Osteocyte (in vitro differentiated cells): ENCODE results near the gene TXNDC11. TPM values are rescaled to one million over a fixed set of nuclear protein-coding genes. Genes with fewer than 3 reads are reported as not detected.

ENCODE experiments used
- DNase-seq: peaks from one replicate; pipeline ENCODE4 v3.0.0; 2021; ENCODE audit warnings: mixed read lengths; ENCODE audit not compliant: unreplicated experiment; ENCODE audit errors: extremely low spot score
- H3K27ac Mint-ChIP-seq: one replicate; pipeline ENCODE4 v1.8.0; 2021; ENCODE audit warnings: mild to moderate bottlenecking, mixed read lengths; ENCODE audit not compliant: unreplicated experiment
- H3K27me3 Mint-ChIP-seq: one replicate; pipeline ENCODE4 v1.8.0; 2021; ENCODE audit warnings: mixed read lengths; ENCODE audit not compliant: unreplicated experiment
- H3K36me3 Mint-ChIP-seq: one replicate; pipeline ENCODE4 v1.8.0; 2021; ENCODE audit warnings: mixed read lengths; ENCODE audit not compliant: unreplicated experiment
- H3K4me1 Mint-ChIP-seq: one replicate; pipeline ENCODE4 v1.8.0; 2021; ENCODE audit warnings: mixed read lengths; ENCODE audit not compliant: unreplicated experiment
- H3K4me3 Mint-ChIP-seq: one replicate; pipeline ENCODE4 v1.8.0; 2021; ENCODE audit warnings: mild to moderate bottlenecking, moderate library complexity, mixed read lengths; ENCODE audit not compliant: unreplicated experiment
- H3K9me3 Mint-ChIP-seq: one replicate; pipeline ENCODE4 v1.8.0; 2021; ENCODE audit warnings: mixed read lengths; ENCODE audit not compliant: unreplicated experiment
- total RNA-seq: library from RNA; stranded (reverse); gene quantifications from 2 replicates; pipeline ENCODE4 v1.2.1, GENCODE V29; 2021
- TF ChIP-seq, protein P1 (sequence below): fragments of 200-600 bp; sonication (generic); IDR thresholded peaks from 2 replicates; pipeline ENCODE4 v1.5.0; 2021; ENCODE audit warnings: antibody characterized with exemption, mild to moderate bottlenecking, moderate library complexity

The TXNDC11 gene
- total RNA-seq, 1 donor from 2014 or later: 31.9 TPM

DNA sequence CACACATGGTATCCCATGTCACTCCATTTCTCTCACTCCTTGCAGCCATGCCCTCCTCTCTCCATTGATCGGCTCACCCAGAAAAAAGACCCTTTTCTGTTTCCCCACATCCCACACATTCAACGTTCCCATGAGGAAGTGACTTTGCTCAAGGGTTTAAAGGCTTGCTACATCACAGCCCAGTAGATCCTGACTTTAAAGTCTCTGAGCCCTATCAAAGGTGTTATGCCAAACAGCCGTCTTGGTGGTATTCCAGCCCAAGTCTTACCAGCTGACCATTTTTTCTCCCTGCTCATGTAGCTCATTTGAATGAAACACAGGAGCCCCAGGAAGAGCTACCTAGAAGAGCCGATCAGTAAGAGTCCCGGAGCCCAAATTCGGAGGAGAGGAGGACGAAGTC lies 7.4 kb upstream of the TXNDC11 start:
- Mint-ChIP-seq H3K27me3 (no peaks in the 10 kb centered on the region), H3K9me3 (no peaks in the 10 kb centered on the region), H3K4me1 (peaks cover 8% of the 10 kb centered on the region), H3K36me3 (peaks cover 43% of the 10 kb centered on the region), H3K4me3 (no peak overlapping the region), H3K27ac (peak overlapping the region; percentile 25)
- DNase-seq: no peak
- TF ChIP-seq, protein P1, sequence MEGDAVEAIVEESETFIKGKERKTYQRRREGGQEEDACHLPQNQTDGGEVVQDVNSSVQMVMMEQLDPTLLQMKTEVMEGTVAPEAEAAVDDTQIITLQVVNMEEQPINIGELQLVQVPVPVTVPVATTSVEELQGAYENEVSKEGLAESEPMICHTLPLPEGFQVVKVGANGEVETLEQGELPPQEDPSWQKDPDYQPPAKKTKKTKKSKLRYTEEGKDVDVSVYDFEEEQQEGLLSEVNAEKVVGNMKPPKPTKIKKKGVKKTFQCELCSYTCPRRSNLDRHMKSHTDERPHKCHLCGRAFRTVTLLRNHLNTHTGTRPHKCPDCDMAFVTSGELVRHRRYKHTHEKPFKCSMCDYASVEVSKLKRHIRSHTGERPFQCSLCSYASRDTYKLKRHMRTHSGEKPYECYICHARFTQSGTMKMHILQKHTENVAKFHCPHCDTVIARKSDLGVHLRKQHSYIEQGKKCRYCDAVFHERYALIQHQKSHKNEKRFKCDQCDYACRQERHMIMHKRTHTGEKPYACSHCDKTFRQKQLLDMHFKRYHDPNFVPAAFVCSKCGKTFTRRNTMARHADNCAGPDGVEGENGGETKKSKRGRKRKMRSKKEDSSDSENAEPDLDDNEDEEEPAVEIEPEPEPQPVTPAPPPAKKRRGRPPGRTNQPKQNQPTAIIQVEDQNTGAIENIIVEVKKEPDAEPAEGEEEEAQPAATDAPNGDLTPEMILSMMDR: no peak

DNA sequence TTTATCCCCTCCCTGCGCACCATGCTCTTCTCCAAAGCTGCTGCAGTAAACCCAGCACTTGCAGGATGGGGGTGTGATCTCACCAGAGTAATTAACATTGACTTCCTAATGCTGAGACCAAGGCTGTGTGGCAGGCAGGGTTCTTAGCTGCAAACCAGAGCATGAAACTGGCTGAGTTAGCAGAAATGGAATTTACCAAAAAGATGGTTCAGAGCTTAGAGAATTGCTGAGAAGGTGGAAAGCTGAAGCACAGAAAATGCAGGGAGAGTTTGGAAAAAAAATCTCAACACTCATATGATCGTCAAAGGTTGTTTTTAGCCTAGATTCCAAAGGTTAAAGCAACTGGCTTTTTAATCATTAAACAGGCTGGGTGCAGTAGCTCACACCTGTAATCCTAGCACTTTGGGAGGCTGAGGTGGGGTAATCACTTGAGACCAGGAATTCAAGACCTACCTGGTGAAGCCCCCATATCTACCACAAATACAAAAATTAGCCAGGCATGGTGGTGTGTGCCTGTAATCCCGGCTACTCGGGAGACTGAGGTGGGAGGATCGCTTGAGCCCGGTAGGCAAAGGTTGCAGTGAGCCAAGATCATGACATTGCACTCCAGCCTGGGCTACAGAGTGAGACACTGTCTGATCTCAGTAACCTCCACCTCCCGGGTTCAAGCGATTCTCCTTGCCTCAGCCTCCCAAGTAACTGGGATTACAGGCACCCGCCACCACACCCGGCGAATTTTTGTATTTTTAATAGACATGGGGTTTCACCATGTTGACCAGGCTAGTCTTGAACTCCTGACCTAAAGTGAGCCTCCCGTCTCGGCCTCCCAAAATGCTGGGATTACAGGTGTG lies 6.0 kb upstream of the TXNDC11 start:
- Mint-ChIP-seq H3K27me3 (no peaks in the 10 kb centered on the region), H3K36me3 (peaks cover 40% of the 10 kb centered on the region), H3K9me3 (no peaks in the 10 kb centered on the region), H3K4me1 (peaks cover 11% of the 10 kb centered on the region), H3K4me3 (no peak overlapping the region), H3K27ac (no peak overlapping the region)
- TF ChIP-seq, protein P1: no peak
- DNase-seq: no peak

DNA sequence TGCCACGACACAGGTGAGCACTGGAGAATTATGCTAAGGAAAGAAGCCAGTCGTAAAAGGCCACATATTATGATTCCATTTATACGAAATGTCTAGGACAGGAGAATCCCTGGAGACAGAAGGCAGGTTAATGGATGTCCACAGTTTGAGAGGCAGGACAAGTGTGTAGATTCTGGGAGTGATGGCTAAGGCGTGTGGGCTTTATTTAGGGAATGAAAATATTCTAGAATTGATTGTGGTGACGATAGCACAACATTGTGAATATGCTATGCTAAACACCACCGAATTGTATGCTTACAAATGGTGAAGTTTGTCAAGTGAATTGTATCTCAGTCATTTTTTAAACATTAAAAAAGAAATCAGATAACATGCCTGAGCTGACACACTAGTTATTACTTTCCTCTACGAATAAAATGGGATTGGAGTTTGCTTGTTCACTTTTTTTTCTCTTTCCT lies 5.3 kb upstream of the TXNDC11 start:
- no peak for DNase-seq
- TF ChIP-seq, protein P1: no peak
- H3K27me3 Mint-ChIP-seq: no peaks in the 10 kb centered on the region
- H3K4me1 Mint-ChIP-seq: peaks cover 17% of the 10 kb centered on the region
- H3K9me3 Mint-ChIP-seq: no peaks in the 10 kb centered on the region
- H3K4me3 Mint-ChIP-seq: no peak overlapping the region
- no peak overlapping the region for H3K27ac Mint-ChIP-seq
- peaks cover 36% of the 10 kb centered on the region for H3K36me3 Mint-ChIP-seq

DNA sequence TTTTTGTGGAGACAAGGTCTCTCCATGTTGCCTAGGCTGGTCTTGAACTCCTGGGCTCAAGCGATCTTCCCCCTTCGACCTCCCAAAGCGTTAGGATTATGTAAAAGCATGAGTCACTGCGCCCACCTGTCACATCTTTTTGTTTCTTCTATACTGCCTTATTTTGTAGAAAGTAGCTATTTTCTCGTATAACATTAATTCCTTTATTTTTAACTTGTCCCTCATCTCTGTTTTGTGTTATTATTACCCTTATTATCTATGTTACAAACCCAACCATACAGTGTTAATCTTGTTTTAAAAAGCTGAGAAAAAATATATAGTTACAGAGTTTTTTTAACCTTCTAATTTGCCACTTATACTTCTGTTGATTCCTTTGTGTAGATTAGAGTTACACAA lies 1.4 kb upstream of the TXNDC11 start:
- Mint-ChIP-seq H3K27me3 (no peaks in the 10 kb centered on the region), H3K27ac (peak overlapping the region; percentile 97), H3K4me1 (peaks cover 42% of the 10 kb centered on the region), H3K4me3 (peak overlapping the region; percentile 79), H3K9me3 (no peaks in the 10 kb centered on the region), H3K36me3 (peaks cover 10% of the 10 kb centered on the region)
- TF ChIP-seq, protein P1: no peak
- DNase-seq: no peak

DNA sequence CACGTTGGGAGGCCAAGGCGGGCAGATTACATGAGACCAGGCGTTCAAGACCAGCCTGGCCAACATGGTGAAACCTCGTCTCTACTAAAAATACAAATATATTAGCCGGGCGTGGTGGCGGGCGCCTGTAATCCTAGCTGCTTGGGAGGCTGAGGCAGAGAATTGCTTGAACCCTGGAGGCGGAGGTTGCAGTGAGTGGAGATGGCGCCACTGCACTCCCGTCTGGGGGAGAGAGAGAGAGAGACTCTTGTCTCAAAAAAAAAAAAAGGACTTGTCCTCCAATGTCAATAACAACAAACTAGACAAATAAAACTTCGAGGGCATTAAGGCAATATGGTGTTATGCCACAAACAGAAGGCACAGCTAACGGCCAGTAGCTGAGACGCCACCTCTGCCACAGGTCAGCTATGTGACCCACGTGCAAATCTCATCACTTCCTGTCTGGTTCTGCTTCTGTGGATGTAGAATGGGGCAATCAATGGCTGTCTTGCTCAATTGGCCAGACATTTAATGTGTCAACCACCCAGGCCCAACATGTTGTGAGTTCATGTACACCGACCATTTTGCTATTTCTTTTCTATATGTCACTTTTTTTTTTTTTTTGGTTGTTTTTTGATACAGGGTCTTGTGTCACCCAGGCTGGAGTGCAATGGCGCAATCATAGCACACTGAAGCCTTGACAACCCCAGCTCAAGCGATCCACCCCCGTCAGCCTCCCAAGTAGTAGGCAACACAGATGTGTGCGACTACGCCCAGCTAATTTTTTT lies 834 bp upstream of the TXNDC11 start:
- peaks cover 8% of the 10 kb centered on the region for H3K36me3 Mint-ChIP-seq
- H3K4me1 Mint-ChIP-seq: peaks cover 44% of the 10 kb centered on the region
- no peaks in the 10 kb centered on the region for H3K27me3 Mint-ChIP-seq
- H3K4me3 Mint-ChIP-seq: peak overlapping the region; percentile 79
- H3K9me3 Mint-ChIP-seq: no peaks in the 10 kb centered on the region
- DNase-seq: no peak
- TF ChIP-seq, protein P1: no peak
- H3K27ac Mint-ChIP-seq: peak overlapping the region; percentile 97
